H1 (cell line): ENCODE measurements around the gene CELSR1. TPM values are rescaled to one million over a fixed set of nuclear protein-coding genes. Genes with fewer than 3 reads are reported as not detected.

ENCODE experiments used
- CTCF ChIA-PET: fragments of 300-600 bp; sonication (Branson Sonifier 250); formaldehyde crosslinking; loops from one replicate; lab custom pipeline; 2021; ENCODE audit not compliant: partially characterized antibody; lab: Charles Lee
- POLR2A ChIA-PET: fragments of 300-600 bp; sonication (Branson Sonifier 250); formaldehyde crosslinking; loops from one replicate; lab custom pipeline; 2021; ENCODE audit warnings: inconsistent platforms; ENCODE audit not compliant: partially characterized antibody; lab: Charles Lee
- DNase-seq, 2 experiments: peaks; one replicate each; pipeline versions ENCODE4 v3.0.0 to v3.0.0-alpha.2; 2010 to 2022; ENCODE audit warnings: low spot score in 2 of 2, low read depth in 1 of 2, mixed read lengths in 1 of 2
- FAIRE-seq: peaks from 2 replicates; lab custom pipeline; 2011; peaks lifted over from hg19 to GRCh38; lab: Jason Lieb, UNC
- H2AFZ ChIP-seq: 2 replicates; pipeline ENCODE4 v1.8.1; 2012; ENCODE audit warnings: low read length, inconsistent platforms
- H2AK5ac ChIP-seq: 2 replicates; pipeline ENCODE4 v1.6.1; 2013; ENCODE audit warnings: low read depth, low read length
- H2BK120ac ChIP-seq: replicated peaks from 2 replicates; pipeline ENCODE3; 2013; ENCODE audit warnings: low read depth, low read length, inconsistent platforms
- H2BK12ac ChIP-seq: 2 replicates; pipeline ENCODE4 v1.6.1; 2013; ENCODE audit warnings: low read depth, low read length
- H2BK15ac ChIP-seq: 2 replicates; pipeline ENCODE4 v1.6.1; 2013; ENCODE audit warnings: low read length
- H2BK20ac ChIP-seq: 2 replicates; pipeline ENCODE4 v1.6.1; 2013; ENCODE audit warnings: low read length
- H2BK5ac ChIP-seq: 2 replicates; pipeline ENCODE4 v1.6.1; 2013; ENCODE audit warnings: low read depth, low read length
- H3K14ac ChIP-seq: 2 replicates; pipeline ENCODE4 v1.6.1; 2013; ENCODE audit warnings: inconsistent platforms; ENCODE audit not compliant: insufficient read length
- H3K18ac ChIP-seq: 2 replicates; pipeline ENCODE4 v1.6.1; 2013; ENCODE audit warnings: low read length; ENCODE audit errors: extremely low read depth
- H3K23ac ChIP-seq: 2 replicates; pipeline ENCODE4 v1.6.1; 2013; ENCODE audit warnings: inconsistent platforms; ENCODE audit not compliant: insufficient read length
- H3K23me2 ChIP-seq: 2 replicates; pipeline ENCODE4 v1.6.1; 2013; ENCODE audit warnings: low read depth, low read length
- H3K27ac ChIP-seq: 2 replicates; pipeline ENCODE4 v1.6.1; 2011; ENCODE audit warnings: low read depth, low read length, inconsistent platforms
- H3K27me3 ChIP-seq, 4 experiments: replicated peaks in 1 of 4; 1 replicate in 1 of 4; 2 replicates in 3 of 4; pipeline versions ENCODE4 v1.6.1 to v1.8.1; 2011 to 2013; ENCODE audit warnings: low read length in 3 of 4, mild to moderate bottlenecking in 3 of 4, inconsistent platforms in 2 of 4, mixed read lengths in 2 of 4, moderate library complexity in 1 of 4; ENCODE audit not compliant: control insufficient read depth in 3 of 4, insufficient read depth in 3 of 4; ENCODE audit errors: extremely low read depth in 1 of 4
- H3K36me3 ChIP-seq, 4 experiments: 2 replicates each; pipeline versions ENCODE4 v1.6.1 to v1.8.1; 2011 to 2013; ENCODE audit warnings: mild to moderate bottlenecking in 4 of 4, low read length in 3 of 4, moderate library complexity in 2 of 4, control low read depth in 1 of 4, inconsistent platforms in 1 of 4; ENCODE audit not compliant: insufficient read depth in 4 of 4, control insufficient read depth in 2 of 4
- H3K4ac ChIP-seq: replicated peaks from 2 replicates; pipeline ENCODE3; 2013; ENCODE audit warnings: low read length, low read depth, mixed read lengths, inconsistent platforms; ENCODE audit not compliant: insufficient read length
- H3K4me1 ChIP-seq, 4 experiments: replicated peaks in 1 of 4; 1 replicate in 1 of 4; 2 replicates in 3 of 4; pipeline versions ENCODE4 v1.6.1 to v1.8.1; 2011 to 2013; ENCODE audit warnings: low read length in 3 of 4, inconsistent platforms in 2 of 4, mixed read lengths in 1 of 4; ENCODE audit not compliant: insufficient read depth in 4 of 4, control insufficient read depth in 3 of 4
- H3K4me2 ChIP-seq, 2 experiments: 2 replicates each; pipeline versions ENCODE4 v1.6.1 to v1.8.1; 2011 to 2013; ENCODE audit warnings: low read depth in 2 of 2, low read length in 2 of 2, control low read depth in 1 of 2, inconsistent platforms in 1 of 2, mild to moderate bottlenecking in 1 of 2; ENCODE audit not compliant: insufficient read depth in 1 of 2
- H3K4me3 ChIP-seq, 4 experiments: fragments of 200-600, 300-600 bp in 1 of 4; sonication (generic), shearing (Covaris generic), sonication (Bioruptor Twin) in 1 of 4; 2 replicates each; pipeline versions ENCODE4 v1.5.1 to v1.8.1; 2011 to 2016; ENCODE audit warnings: low read length in 4 of 4, low read depth in 3 of 4, control low read depth in 2 of 4, inconsistent platforms in 2 of 4, mild to moderate bottlenecking in 2 of 4, mixed read lengths in 1 of 4, moderate library complexity in 1 of 4; ENCODE audit not compliant: insufficient read depth in 2 of 4; ENCODE audit errors: extremely low read depth in 1 of 4
- H3K56ac ChIP-seq: replicated peaks from 2 replicates; pipeline ENCODE3; 2013; ENCODE audit warnings: low read depth, mild to moderate bottlenecking, mixed read lengths, low read length, inconsistent platforms; ENCODE audit not compliant: insufficient read length
- H3K79me1 ChIP-seq: 2 replicates; pipeline ENCODE4 v1.6.1; 2013; ENCODE audit warnings: low read depth, low read length, control low read depth
- H3K79me2 ChIP-seq, 2 experiments: 2 replicates each; pipeline versions ENCODE4 v1.6.1 to v1.8.1; 2012 to 2013; ENCODE audit warnings: low read length in 2 of 2, mild to moderate bottlenecking in 2 of 2, inconsistent platforms in 1 of 2; ENCODE audit not compliant: insufficient read depth in 2 of 2, control insufficient read depth in 1 of 2
- H3K9ac ChIP-seq, 4 experiments: replicated peaks in 1 of 4; 1 replicate in 1 of 4; 2 replicates in 3 of 4; pipeline versions ENCODE4 v1.6.1 to v1.8.1; 2011 to 2013; ENCODE audit warnings: low read depth in 3 of 4, low read length in 3 of 4, control low read depth in 2 of 4, mild to moderate bottlenecking in 2 of 4, moderate library complexity in 2 of 4, inconsistent platforms in 1 of 4; ENCODE audit errors: extremely low read depth in 1 of 4
- H3K9me3 ChIP-seq, 2 experiments: 2 replicates each; pipeline versions ENCODE4 v1.6.1 to v1.8.1; 2012 to 2013; ENCODE audit warnings: mild to moderate bottlenecking in 2 of 2, moderate library complexity in 2 of 2, control low read depth in 1 of 2, inconsistent platforms in 1 of 2, low read depth in 1 of 2, low read length in 1 of 2, mixed read lengths in 1 of 2; ENCODE audit not compliant: insufficient read depth in 2 of 2
- H4K20me1 ChIP-seq, 2 experiments: replicated peaks in 1 of 2; 2 replicates each; pipeline versions ENCODE3 to v1.8.1; 2011 to 2013; ENCODE audit warnings: inconsistent platforms in 2 of 2, low read length in 2 of 2, mild to moderate bottlenecking in 1 of 2; ENCODE audit not compliant: insufficient read depth in 2 of 2, control insufficient read depth in 1 of 2
- H4K5ac ChIP-seq: 2 replicates; pipeline ENCODE4 v1.6.1; 2013; ENCODE audit warnings: low read length, low read depth, mixed read lengths, inconsistent platforms; ENCODE audit not compliant: insufficient read length
- H4K8ac ChIP-seq: 2 replicates; pipeline ENCODE4 v1.8.0; 2013; ENCODE audit warnings: mild to moderate bottlenecking, moderate library complexity, low read length, inconsistent platforms; ENCODE audit not compliant: insufficient read depth; ENCODE audit errors: extremely low read depth
- H4K91ac ChIP-seq: replicated peaks from 2 replicates; pipeline ENCODE3; 2013; ENCODE audit warnings: low read length, mixed read lengths, inconsistent platforms; ENCODE audit not compliant: insufficient read length
- SIN3A ChIP-seq, 2 experiments: IDR thresholded peaks in 1 of 2; conservative IDR thresholded peaks in 1 of 2; 2 replicates each; pipeline ENCODE4 v1.6.1; 2011 to 2012; ENCODE audit warnings: low read length in 2 of 2, improper control_type of control experiment in 1 of 2, low read depth in 1 of 2, mild to moderate bottlenecking in 1 of 2
- SP2 ChIP-seq: IDR thresholded peaks from 2 replicates; pipeline ENCODE4 v1.6.1; 2012; ENCODE audit warnings: mild to moderate bottlenecking, low read length, inconsistent platforms
- WGBS, 2 experiments: shearing (Covaris generic) in 1 of 2; methylation state at CpG; one replicate each; pipeline versions ENCODE4 v1.1.6 to v1.1.7; 2013 to 2015; ENCODE audit warnings: low lambda C conversion rate in 2 of 2, mixed read lengths in 2 of 2, inconsistent platforms in 1 of 2, low coverage in 1 of 2, missing lambda C conversion rate in 1 of 2; ENCODE audit not compliant: insufficient replicate concordance in 2 of 2, insufficient coverage in 1 of 2, insufficient read length in 1 of 2; ENCODE audit errors: extremely low coverage in 1 of 2, missing lambda C conversion rate in 1 of 2; 5-methylcytosine and 5-hydroxymethylcytosine counted together
- polyA plus RNA-seq, 7 experiments: library from polyadenylated mRNA; depleted of rRNA in 3 of 7; stranded (reverse) in 5 of 7; unstranded in 2 of 7; fragments of >200 nt in 5 of 7; fragments of 200-250 nt in 2 of 7; gene quantifications; 1 replicate in 5 of 7; 2 replicates in 1 of 7; 4 replicates in 1 of 7; pipeline versions ENCODE4 v1.2.1 to v1.2.3, GENCODE V29; 2011 to 2013; ENCODE audit warnings: missing spikeins in 2 of 7, mixed read lengths in 2 of 7
- total RNA-seq: library from RNA; stranded (reverse); fragmentation: NEBNext Ultra II Directional; extraction: Animal tissue kit (Norgen Biotek cat#: 25700); gene quantifications from 2 replicates; pipeline ENCODE4 v1.2.1, GENCODE V29; 2021

CELSR1 gene
- total and polyA plus RNA-seq, 2 of the 8 experiments (the other 6 are each of a cell fraction or from before 2014, with no cell fraction given), result 9.0 to 12.4 TPM

GRCh38 chr22:46376111-46376510, 161.3 kb downstream of the CELSR1 start:
- Histone ChIP-seq H3K27ac (no peak overlapping the region), H3K56ac (no peak overlapping the region), H4K8ac (no peak overlapping the region), H2BK5ac (no peak overlapping the region), H3K23ac (no peak overlapping the region), H3K4me2 (no peak overlapping the region), H3K14ac (no peak overlapping the region), H3K23me2 (peaks cover 9% of the 10 kb centered on the region; the same call in 1 of the 2 replicates), H2AFZ (no peak overlapping the region), H3K4me1 (peaks cover 0 to 30% (median 26%) of the 10 kb centered on the region in 4 experiments; a peak in 6 of 7 replicates), H3K79me1 (no peaks in the 10 kb centered on the region), H2BK12ac (no peak overlapping the region), H3K79me2 (no peaks in the 10 kb centered on the region), H3K4me3 (no peak overlapping the region), H4K91ac (no peak overlapping the region), H2BK120ac (no peak overlapping the region), H3K36me3 (peaks cover 0 to 6% (median 1%) of the 10 kb centered on the region in 4 experiments; a peak in 4 of 8 replicates), H2BK15ac (no peak overlapping the region), H2BK20ac (no peak overlapping the region), H4K20me1 (peaks cover 0 to 7% of the 10 kb centered on the region in 2 experiments), H4K5ac (no peak overlapping the region), H3K4ac (no peak overlapping the region), H3K9me3 (no peaks in the 10 kb centered on the region), H2AK5ac (no peak overlapping the region), H3K18ac (no peak overlapping the region), H3K9ac (no peak overlapping the region), H3K27me3 (no peaks in the 10 kb centered on the region)
- POLR2A ChIA-PET, result no interaction called here
- WGBS, 2 experiments, result 90% methylated on average over 3 of the region's 3 CpGs; no CpG with 5 or more reads in 1 of the 2 experiments
- TF ChIP-seq SIN3A (conservative IDR thresholded peaks at IDR 0.05 in 1 of 2, IDR thresholded peaks at IDR 0.05 in 1 of 2; ENCODE audit: low read depth in 1 of 2, low read length in 2 of 2) (no peak), SP2 (no peak)
- FAIRE-seq (no peak), DNase-seq (no peak)
- CTCF ChIA-PET, result interaction anchor here (0.9 to 2.9 kb wide), 4 partner anchors 9 to 167 kb away, joined by 3 to 16 read pairs (median 3); no protein-coding TSS in a partner anchor
